B cell (primary cell): ENCODE measurements around the gene GRK1. TPM values are rescaled to one million over a fixed set of nuclear protein-coding genes. Genes with fewer than 3 reads are reported as not detected.

ENCODE experiments used
- ATAC-seq: fragments of 200-7000 bp; cut with Tn5 transposase; one replicate; pipeline ENCODE4 v1.10.0; 2021; ENCODE audit warnings: low read depth, mild to moderate bottlenecking, moderate number of reproducible peaks, moderate library complexity
- CTCF ChIA-PET: fragments of 350-600 bp; sonication (Branson Sonifier 250); formaldehyde crosslinking; loops from one replicate; lab custom pipeline; 2021; ENCODE audit warnings: antibody characterized with exemption, inconsistent platforms; lab: Charles Lee
- POLR2A ChIA-PET: fragments of 350-600 bp; sonication (Branson Sonifier 250); formaldehyde crosslinking; loops from one replicate; lab custom pipeline; 2021; ENCODE audit warnings: antibody characterized with exemption; lab: Charles Lee
- DNase-seq: peaks from one replicate; pipeline ENCODE4 v3.0.0; 2013
- H2AFZ ChIP-seq: 2 replicates; pipeline ENCODE4 v1.6.1; 2012; ENCODE audit warnings: mild to moderate bottlenecking, low read depth, low read length; ENCODE audit not compliant: insufficient read depth, poor library complexity, severe bottlenecking
- H3K27ac ChIP-seq, 2 donors: 1 replicate in 1 of 2; 2 replicates in 1 of 2; pipeline ENCODE4 v1.5.1; 2012 to 2013; ENCODE audit warnings: low read length in 2 of 2, mild to moderate bottlenecking in 2 of 2, moderate library complexity in 1 of 2
- H3K27me3 ChIP-seq, 4 experiments: fragments of 200-600 bp in 1 of 4; sonication (generic) in 1 of 4; replicated peaks in 1 of 4; 1 replicate in 2 of 4; 2 replicates in 2 of 4; pipeline versions ENCODE4 v1.6.1 to v1.7.0; 2013 to 2016; ENCODE audit warnings: low read length in 3 of 4, mild to moderate bottlenecking in 2 of 4, mixed read lengths in 1 of 4, moderate library complexity in 1 of 4; ENCODE audit not compliant: insufficient read depth in 4 of 4, control insufficient read depth in 3 of 4; ENCODE audit errors: control extremely low read depth in 1 of 4
- H3K36me3 ChIP-seq, 2 experiments: replicated peaks in 1 of 2; 1 replicate in 1 of 2; 2 replicates in 1 of 2; pipeline versions ENCODE4 v1.6.1 to v1.7.1; 2013; ENCODE audit warnings: low read length in 1 of 2; ENCODE audit not compliant: insufficient read depth in 2 of 2, control insufficient read depth in 1 of 2; ENCODE audit errors: control extremely low read depth in 1 of 2, extremely low read depth in 1 of 2
- H3K4me1 ChIP-seq, 2 donors: fragments of 200-600 bp in 1 of 2; sonication (generic) in 1 of 2; 1 replicate in 1 of 2; 2 replicates in 1 of 2; pipeline versions ENCODE4 v1.5.1 to v1.6.1; 2013 to 2017; ENCODE audit warnings: low read length in 2 of 2; ENCODE audit not compliant: control insufficient read depth in 2 of 2, insufficient read depth in 2 of 2
- H3K4me2 ChIP-seq: replicated peaks from 2 replicates; pipeline ENCODE3; 2012; ENCODE audit warnings: mild to moderate bottlenecking, low read depth, low read length; ENCODE audit not compliant: poor library complexity, severe bottlenecking
- H3K4me3 ChIP-seq, 5 experiments: fragments of 200-600 bp in 1 of 5; sonication (generic) in 1 of 5; 1 replicate in 3 of 5; 2 replicates in 2 of 5; pipeline versions ENCODE4 v1.5.1 to v1.7.0; 2011 to 2016; ENCODE audit warnings: low read length in 4 of 5, mild to moderate bottlenecking in 4 of 5, low read depth in 2 of 5, control low read depth in 1 of 5, moderate library complexity in 1 of 5; ENCODE audit not compliant: insufficient read depth in 1 of 5; ENCODE audit errors: control extremely low read depth in 1 of 5, extremely low read depth in 1 of 5
- H3K79me2 ChIP-seq: fragments of 200-600 bp; sonication (generic); one replicate; pipeline ENCODE4 v1.6.0; 2016; ENCODE audit warnings: low read length; ENCODE audit not compliant: control insufficient read depth, insufficient read depth
- H3K9ac ChIP-seq: fragments of 200-600 bp; sonication (generic); 2 replicates; pipeline ENCODE4 v1.6.1; 2017; ENCODE audit warnings: mild to moderate bottlenecking, low read length, moderate library complexity
- H3K9me3 ChIP-seq, 3 donors: one replicate each; pipeline versions ENCODE4 v1.6.1 to v1.7.1; 2013; ENCODE audit warnings: low read length in 2 of 3; ENCODE audit not compliant: control insufficient read depth in 2 of 3, insufficient read depth in 1 of 3; ENCODE audit errors: control extremely low read depth in 1 of 3
- H4K20me1 ChIP-seq: 2 replicates; pipeline ENCODE4 v1.6.0; 2012; ENCODE audit warnings: mild to moderate bottlenecking, low read length; ENCODE audit not compliant: insufficient read depth, control insufficient read depth, poor library complexity, severe bottlenecking
- H3K27ac Mint-ChIP-seq: one replicate; pipeline ENCODE4 v1.8.0; 2021; ENCODE audit warnings: mixed read lengths
- H3K27me3 Mint-ChIP-seq: one replicate; pipeline ENCODE4 v1.8.0; 2021; ENCODE audit warnings: mixed read lengths
- H3K4me1 Mint-ChIP-seq: one replicate; pipeline ENCODE4 v1.8.0; 2021; ENCODE audit warnings: mixed read lengths
- H3K4me3 Mint-ChIP-seq: one replicate; pipeline ENCODE4 v1.8.0; 2021; ENCODE audit warnings: mixed read lengths
- H3K9me3 Mint-ChIP-seq: one replicate; pipeline ENCODE4 v1.8.0; 2022; ENCODE audit warnings: mixed read lengths; ENCODE audit not compliant: insufficient read depth
- CTCF ChIP-seq: fragments of 200-600 bp; IDR thresholded peaks from one replicate; pipeline ENCODE4 v1.8.0; 2022; ENCODE audit warnings: antibody characterized with exemption, mild to moderate bottlenecking
- EZH2 ChIP-seq: IDR thresholded peaks from 2 replicates; pipeline ENCODE4 v1.6.1; 2012; ENCODE audit warnings: borderline replicate concordance, low read depth, mild to moderate bottlenecking, moderate library complexity, low read length; ENCODE audit not compliant: insufficient read depth, poor library complexity, severe bottlenecking
- WGBS: methylation state at CpG from one replicate; pipeline ENCODE4 v1.1.5; 2013; ENCODE audit warnings: missing lambda C conversion rate; ENCODE audit not compliant: insufficient coverage; 5-methylcytosine and 5-hydroxymethylcytosine counted together
- intact Hi-C: fragments of 100-400 bp; cut with micrococcal nuclease; formaldehyde crosslinking; loops from one replicate; pipeline ENCODE4 v1.10.0; 2022
- polyA plus RNA-seq: library from polyadenylated mRNA; depleted of rRNA; stranded (reverse); fragments of >200 nt; gene quantifications from 2 replicates; pipeline ENCODE4 v1.2.3, GENCODE V29; 2012
- total RNA-seq, 2 donors: library from RNA; stranded (reverse); fragments of 120-200 nt in 1 of 2; gene quantifications; 1 replicate in 1 of 2; 2 replicates in 1 of 2; pipeline versions ENCODE4 v1.2.3 to v1.2.4, GENCODE V29; 2013 to 2022

The GRK1 gene
- total and polyA plus RNA-seq, 2 donors (not counting 1 experiment from before 2014, with no cell fraction given) = not detected

- Histone ChIP-seq H3K27ac (no peak overlapping the region), H3K4me3 (no peak overlapping the region), H3K9me3 (peaks cover 0 to 4% (median 0%) of the 10 kb centered on the region in 3 donors), H3K9ac (no peak overlapping the region), H3K27me3 (peaks cover 0 to 7% (median 3%) of the 10 kb centered on the region in 4 experiments), H3K79me2 (no peaks in the 10 kb centered on the region), H4K20me1 (no peaks in the 10 kb centered on the region), H3K4me2 (no peak overlapping the region), H3K4me1 (no peaks in the 10 kb centered on the region), H2AFZ (no peak overlapping the region), H3K36me3 (no peaks in the 10 kb centered on the region)
- Mint-ChIP-seq H3K9me3 (no peaks in the 10 kb centered on the region), H3K27me3 (peaks cover 43% of the 10 kb centered on the region), H3K4me3 (no peak overlapping the region), H3K27ac (no peak overlapping the region), H3K4me1 (no peaks in the 10 kb centered on the region)
- TF ChIP-seq EZH2 (no peak), CTCF (no peak)
- DNase-seq (no peak), ATAC-seq (no peak)
- 75% methylated on average over 13 of the region's 14 CpGs for WGBS
- intact Hi-C loops = no loop called here
- POLR2A ChIA-PET = no interaction called here
- CTCF ChIA-PET = interaction anchor here (1.0 to 1.2 kb wide), 2 partner anchors 9 to 444 kb away, joined by 3 read pairs; no protein-coding TSS in a partner anchor
Observed at GRCh38 chr13:113782472-113782871, 115.5 kb downstream of the GRK1 start.

- Histone ChIP-seq H3K9me3 (no peaks in the 10 kb centered on the region), H3K36me3 (no peaks in the 10 kb centered on the region), H2AFZ (no peak overlapping the region), H3K4me2 (no peak overlapping the region), H3K79me2 (no peaks in the 10 kb centered on the region), H3K27ac (no peak overlapping the region), H3K4me3 (no peak overlapping the region), H4K20me1 (no peaks in the 10 kb centered on the region), H3K4me1 (no peaks in the 10 kb centered on the region), H3K9ac (no peak overlapping the region), H3K27me3 (peaks cover 0 to 4% (median 0%) of the 10 kb centered on the region in 4 experiments)
- no peak for ATAC-seq
- Mint-ChIP-seq H3K27ac (no peak overlapping the region), H3K4me1 (no peaks in the 10 kb centered on the region), H3K9me3 (no peaks in the 10 kb centered on the region), H3K27me3 (peaks cover 38% of the 10 kb centered on the region), H3K4me3 (no peak overlapping the region)
- intact Hi-C loops = no loop called here
- WGBS = 85% methylated on average over 11 of the region's 12 CpGs
- CTCF ChIA-PET = no interaction called here
- no peak for TF ChIP-seq CTCF
- no peak for TF ChIP-seq EZH2
- no peak for DNase-seq
- POLR2A ChIA-PET = no interaction called here
Observed at GRCh38 chr13:113783200-113783881, 116.3 kb downstream of the GRK1 start.
